ENCODE data around the gene EPHA6. TPM values are rescaled to one million over a fixed set of nuclear protein-coding genes. Genes with fewer than 3 reads are reported as not detected.

EPHA6 gene
- total RNA-seq, 4 donors from 2014 or later = 0.60 to 3.8 (median 3.0) TPM

DNA sequence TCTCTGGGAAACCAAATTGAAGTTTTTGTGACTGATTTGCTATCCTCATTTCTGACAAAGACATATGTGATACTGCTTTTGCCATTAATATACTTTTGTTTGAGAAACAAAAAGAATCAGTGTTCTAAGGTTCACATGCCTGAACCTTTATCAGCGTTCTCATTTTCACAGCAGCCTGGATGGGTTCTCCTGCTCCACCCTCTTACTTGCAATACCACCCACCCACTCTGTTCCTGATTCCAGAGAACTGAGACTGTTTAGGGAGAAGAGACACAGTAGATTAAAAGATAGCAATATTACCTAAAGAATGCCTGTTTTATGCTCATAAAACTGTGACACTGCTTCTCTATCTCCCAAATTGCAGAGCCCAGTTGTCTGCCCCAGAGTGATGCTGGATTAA lies 924.4 kb downstream of the EPHA6 start:
- Histone ChIP-seq H3K27me3 (no peaks in the 10 kb centered on the region), H3K36me3 (no peaks in the 10 kb centered on the region), H3K4me3 (no peak overlapping the region), H3K4me1 (no peaks in the 10 kb centered on the region), H3K9me3 (no peaks in the 10 kb centered on the region), H3K27ac (no peak overlapping the region)
- in situ Hi-C loops (cut with MboI; ENCODE audit: low pct_ligation_motif_present in 1 of 4, low pct_unique_long_range_greater_than_20kb in 1 of 4, low sequenced_read_pairs in 3 of 4) (no loop called here), intact Hi-C loops (cut with DNase I; ENCODE audit: low total_unique reads) (no loop called here)
- 49 to 60% methylated on average over 1 of the region's 1 CpG for WGBS, 2 donors (ENCODE audit: low coverage in 1 of 2)
- DNase-seq = no peak
- TF ChIP-seq, protein P1, sequence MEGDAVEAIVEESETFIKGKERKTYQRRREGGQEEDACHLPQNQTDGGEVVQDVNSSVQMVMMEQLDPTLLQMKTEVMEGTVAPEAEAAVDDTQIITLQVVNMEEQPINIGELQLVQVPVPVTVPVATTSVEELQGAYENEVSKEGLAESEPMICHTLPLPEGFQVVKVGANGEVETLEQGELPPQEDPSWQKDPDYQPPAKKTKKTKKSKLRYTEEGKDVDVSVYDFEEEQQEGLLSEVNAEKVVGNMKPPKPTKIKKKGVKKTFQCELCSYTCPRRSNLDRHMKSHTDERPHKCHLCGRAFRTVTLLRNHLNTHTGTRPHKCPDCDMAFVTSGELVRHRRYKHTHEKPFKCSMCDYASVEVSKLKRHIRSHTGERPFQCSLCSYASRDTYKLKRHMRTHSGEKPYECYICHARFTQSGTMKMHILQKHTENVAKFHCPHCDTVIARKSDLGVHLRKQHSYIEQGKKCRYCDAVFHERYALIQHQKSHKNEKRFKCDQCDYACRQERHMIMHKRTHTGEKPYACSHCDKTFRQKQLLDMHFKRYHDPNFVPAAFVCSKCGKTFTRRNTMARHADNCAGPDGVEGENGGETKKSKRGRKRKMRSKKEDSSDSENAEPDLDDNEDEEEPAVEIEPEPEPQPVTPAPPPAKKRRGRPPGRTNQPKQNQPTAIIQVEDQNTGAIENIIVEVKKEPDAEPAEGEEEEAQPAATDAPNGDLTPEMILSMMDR (IDR thresholded peaks at IDR 0.05) = no peak
- TF ChIP-seq EP300 (IDR thresholded peaks at IDR 0.05; ENCODE audit: low read depth) (no peak), POLR2A (IDR thresholded peaks at IDR 0.05) (no peak), POLR2AphosphoS5 (IDR thresholded peaks at IDR 0.05) (no peak)

GRCh38 chr3:97742036-97742435 lies 927.6 kb downstream of the EPHA6 start:
- no peak overlapping the region for H3K4me3 ChIP-seq
- TF ChIP-seq POLR2AphosphoS5 (IDR thresholded peaks at IDR 0.05) (no peak), POLR2A (IDR thresholded peaks at IDR 0.05) (no peak), EP300 (IDR thresholded peaks at IDR 0.05; ENCODE audit: low read depth) (no peak)
- TF ChIP-seq, protein P1 (IDR thresholded peaks at IDR 0.05) = no peak
- H3K27me3 ChIP-seq = no peaks in the 10 kb centered on the region
- 64 to 75% methylated on average over 3 of the region's 3 CpGs for WGBS, 2 donors (ENCODE audit: low coverage in 1 of 2)
- H3K4me1 ChIP-seq = no peaks in the 10 kb centered on the region
- no peak for DNase-seq
- in situ Hi-C loops (cut with MboI; ENCODE audit: low pct_ligation_motif_present in 1 of 4, low pct_unique_long_range_greater_than_20kb in 1 of 4, low sequenced_read_pairs in 3 of 4) = no loop called here
- no peak overlapping the region for H3K27ac ChIP-seq
- H3K36me3 ChIP-seq = no peaks in the 10 kb centered on the region
- no peaks in the 10 kb centered on the region for H3K9me3 ChIP-seq
- intact Hi-C loops (cut with DNase I; ENCODE audit: low total_unique reads) = no loop called here

- no peak overlapping the region for H3K27ac ChIP-seq
- no peaks in the 10 kb centered on the region for H3K4me1 ChIP-seq
- intact Hi-C loops (cut with DNase I; ENCODE audit: low total_unique reads) = no loop called here
- no peak overlapping the region for H3K4me3 ChIP-seq
- DNase-seq = no peak
- H3K9me3 ChIP-seq = no peaks in the 10 kb centered on the region
- in situ Hi-C loops (cut with MboI; ENCODE audit: low pct_ligation_motif_present in 1 of 4, low pct_unique_long_range_greater_than_20kb in 1 of 4, low sequenced_read_pairs in 3 of 4) = no loop called here
- TF ChIP-seq EP300 (IDR thresholded peaks at IDR 0.05; ENCODE audit: low read depth) (no peak), POLR2AphosphoS5 (IDR thresholded peaks at IDR 0.05) (no peak), POLR2A (IDR thresholded peaks at IDR 0.05) (no peak)
- TF ChIP-seq, protein P1 (IDR thresholded peaks at IDR 0.05) = no peak
- H3K36me3 ChIP-seq = no peaks in the 10 kb centered on the region
- WGBS, 2 donors (ENCODE audit: low coverage in 1 of 2) = 31 to 33% methylated on average over 2 to 3 of the region's 3 CpGs
- H3K27me3 ChIP-seq = no peaks in the 10 kb centered on the region
These were observed 929.9 kb downstream of the EPHA6 start for GRCh38 chr3:97744289-97744688.

- Histone ChIP-seq H3K36me3 (no peaks in the 10 kb centered on the region), H3K4me1 (peaks cover 2 to 20% (median 11%) of the 10 kb centered on the region in 4 donors), H3K27ac (peak overlapping the region; percentile 75 to 88 (median 82)), H3K27me3 (no peaks in the 10 kb centered on the region), H3K9me3 (no peaks in the 10 kb centered on the region), H3K4me3 (peak overlapping the region; percentile 73 to 88 (median 82))
- DNase-seq = no peak
- no peak for TF ChIP-seq EP300 (IDR thresholded peaks at IDR 0.05; ENCODE audit: low read depth)
- TF ChIP-seq POLR2A (IDR thresholded peaks at IDR 0.05) = no peak
- no peak for TF ChIP-seq POLR2AphosphoS5 (IDR thresholded peaks at IDR 0.05)
- TF ChIP-seq, protein P1 (IDR thresholded peaks at IDR 0.05) = no peak
- intact Hi-C loops (cut with DNase I; ENCODE audit: low total_unique reads) (no loop called here), in situ Hi-C loops (cut with MboI; ENCODE audit: low pct_ligation_motif_present in 1 of 4, low pct_unique_long_range_greater_than_20kb in 1 of 4, low sequenced_read_pairs in 3 of 4) (no loop called here)
- 33 to 74% methylated on average over 10 to 22 of the region's 22 CpGs for WGBS, 2 donors (ENCODE audit: low coverage in 1 of 2)
These were observed 949.4 kb downstream of the EPHA6 start for GRCh38 chr3:97763586-97764406.

Measured in transverse colon (tissue), 4 donors.